Common myeloid progenitor, CD34-positive (primary cell): ENCODE measurements around the gene CAND2.
A peak's percentile ranks its signal among the peaks of the same experiment; 100 is the strongest.

Source experiments
- CTCF ChIA-PET: fragments of 350-600 bp; sonication (Branson Sonifier 250); formaldehyde crosslinking; loops from one replicate; lab custom pipeline; 2021; ENCODE audit warnings: antibody characterized with exemption; lab: Charles Lee
- POLR2A ChIA-PET: fragments of 350-600 bp; sonication (Branson Sonifier 250); formaldehyde crosslinking; loops from one replicate; lab custom pipeline; 2021; ENCODE audit warnings: antibody characterized with exemption; lab: Charles Lee
- DNase-seq, 3 donors: peaks; one replicate each; pipeline versions ENCODE4 v3.0.0 to v3.0.0-alpha.2; 2013
- H3K27ac ChIP-seq, 2 experiments: 1 replicate in 1 of 2; 2 replicates in 1 of 2; pipeline ENCODE4 v1.7.0; 2013; ENCODE audit warnings: inconsistent platforms in 2 of 2, low read length in 2 of 2, mild to moderate bottlenecking in 2 of 2, low read depth in 1 of 2, moderate library complexity in 1 of 2; ENCODE audit not compliant: severe bottlenecking in 2 of 2, insufficient read depth in 1 of 2, poor library complexity in 1 of 2
- H3K27me3 ChIP-seq, 5 experiments: replicated peaks in 2 of 5; 1 replicate in 3 of 5; 2 replicates in 2 of 5; pipeline versions ENCODE4 v1.6.1 to v1.7.0; 2013; ENCODE audit warnings: low read length in 4 of 5, mild to moderate bottlenecking in 2 of 5, moderate library complexity in 2 of 5, inconsistent platforms in 1 of 5; ENCODE audit not compliant: insufficient read depth in 5 of 5, control insufficient read depth in 4 of 5
- H3K36me3 ChIP-seq, 4 experiments: 1 replicate in 2 of 4; 2 replicates in 2 of 4; pipeline versions ENCODE4 v1.6.1 to v1.7.0; 2013; ENCODE audit warnings: low read length in 3 of 4, control low read depth in 1 of 4, mild to moderate bottlenecking in 1 of 4; ENCODE audit not compliant: control insufficient read depth in 4 of 4, insufficient read depth in 4 of 4
- H3K4me1 ChIP-seq, 4 experiments: 1 replicate in 3 of 4; 2 replicates in 1 of 4; pipeline versions ENCODE4 v1.6.1 to v1.7.1; 2013; ENCODE audit warnings: low read length in 3 of 4, mild to moderate bottlenecking in 3 of 4, control low read depth in 1 of 4, inconsistent platforms in 1 of 4, moderate library complexity in 1 of 4; ENCODE audit not compliant: control insufficient read depth in 4 of 4, insufficient read depth in 4 of 4; ENCODE audit errors: control extremely low read depth in 1 of 4
- H3K4me3 ChIP-seq, 7 experiments: 1 replicate in 4 of 7; 2 replicates in 3 of 7; pipeline versions ENCODE4 v1.5.1 to v1.7.0; 2013; ENCODE audit warnings: mild to moderate bottlenecking in 7 of 7, low read length in 6 of 7, moderate library complexity in 6 of 7, inconsistent platforms in 2 of 7, low read depth in 2 of 7, control low read depth in 1 of 7; ENCODE audit not compliant: insufficient read depth in 4 of 7, control insufficient read depth in 1 of 7; ENCODE audit errors: extremely low read depth in 1 of 7
- H3K9me3 ChIP-seq, 5 experiments: 1 replicate in 4 of 5; 2 replicates in 1 of 5; pipeline versions ENCODE4 v1.6.1 to v1.7.1; 2013; ENCODE audit warnings: low read length in 4 of 5, mild to moderate bottlenecking in 2 of 5, inconsistent platforms in 1 of 5, low read depth in 1 of 5, moderate library complexity in 1 of 5; ENCODE audit not compliant: control insufficient read depth in 4 of 5, insufficient read depth in 2 of 5; ENCODE audit errors: control extremely low read depth in 1 of 5
- WGBS: methylation state at CpG from one replicate; pipeline ENCODE4 v1.1.5; 2013; ENCODE audit not compliant: insufficient coverage; 5-methylcytosine and 5-hydroxymethylcytosine counted together

The CAND2 gene

DNA sequence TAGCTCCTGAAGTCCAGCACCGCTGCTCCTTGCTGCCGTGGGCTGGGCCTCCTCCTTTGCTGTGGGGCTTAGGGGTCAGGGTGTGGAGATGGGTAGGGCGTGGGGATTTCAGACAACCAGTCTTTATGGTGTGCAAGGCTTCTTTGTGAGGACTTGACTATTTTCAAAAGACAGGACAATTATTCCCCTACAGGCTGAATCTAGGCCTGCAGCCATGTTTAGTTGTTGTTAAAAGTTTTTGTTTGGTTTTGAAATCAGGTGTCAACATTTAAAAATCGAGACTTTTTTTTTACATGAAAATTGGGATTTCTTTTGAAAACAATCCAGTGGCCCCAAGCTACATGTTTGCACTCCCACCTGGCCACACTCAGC lies 34.3 kb downstream of the CAND2 start:
- 100% methylated on average over 2 of the region's 4 CpGs for WGBS
- no peaks in the 10 kb centered on the region for H3K9me3 ChIP-seq
- H3K36me3 ChIP-seq: peaks cover 8 to 56% (median 45%) of the 10 kb centered on the region in 4 experiments
- ChIA-PET POLR2A (no interaction called here), CTCF (interaction anchor here (1.0 to 4.4 kb wide), 6 partner anchors 10 to 125 kb away, joined by 3 to 12 read pairs (median 4); partner anchors contain the start of genes CAND2 and RPL32)
- no peaks in the 10 kb centered on the region for H3K27me3 ChIP-seq
- H3K4me3 ChIP-seq: no peak overlapping the region
- peak in 1 of 3 donors; percentile 21 for DNase-seq
- H3K27ac ChIP-seq: no peak overlapping the region
- H3K4me1 ChIP-seq: no peaks in the 10 kb centered on the region

DNA sequence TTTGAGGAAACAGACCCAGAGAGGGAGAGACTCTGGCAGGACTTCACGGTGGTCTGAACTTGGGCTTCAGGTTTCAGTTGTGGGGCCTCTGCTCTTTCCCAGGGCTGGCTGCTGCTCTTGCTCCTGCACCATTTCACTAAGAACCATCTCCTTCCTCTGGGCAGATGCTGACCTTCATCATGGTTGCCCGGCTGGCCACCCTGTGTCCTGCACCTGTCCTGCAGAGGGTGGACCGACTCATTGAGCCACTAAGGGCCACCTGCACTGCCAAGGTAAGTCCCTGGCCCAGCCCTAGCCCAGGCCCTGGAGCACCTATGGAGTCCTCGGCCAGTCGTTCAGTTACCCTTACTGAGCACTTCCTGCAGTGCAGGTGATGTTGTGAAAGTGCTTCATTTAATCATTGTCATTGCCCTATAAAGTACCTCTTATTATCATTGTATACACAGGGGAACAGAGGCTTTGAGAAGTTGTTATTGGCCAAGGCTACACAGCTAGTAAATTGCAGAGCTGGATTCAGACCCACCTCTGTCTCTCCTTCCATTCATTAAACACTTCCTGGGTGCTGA lies 34.9 kb downstream of the CAND2 start:
- CTCF ChIA-PET: interaction anchor here (1.0 to 4.4 kb wide), 8 partner anchors 10 to 126 kb away, joined by 3 to 12 read pairs (median 4); partner anchors contain the start of genes CAND2 and RPL32
- peaks cover 13 to 62% (median 51%) of the 10 kb centered on the region in 4 experiments for H3K36me3 ChIP-seq

DNA sequence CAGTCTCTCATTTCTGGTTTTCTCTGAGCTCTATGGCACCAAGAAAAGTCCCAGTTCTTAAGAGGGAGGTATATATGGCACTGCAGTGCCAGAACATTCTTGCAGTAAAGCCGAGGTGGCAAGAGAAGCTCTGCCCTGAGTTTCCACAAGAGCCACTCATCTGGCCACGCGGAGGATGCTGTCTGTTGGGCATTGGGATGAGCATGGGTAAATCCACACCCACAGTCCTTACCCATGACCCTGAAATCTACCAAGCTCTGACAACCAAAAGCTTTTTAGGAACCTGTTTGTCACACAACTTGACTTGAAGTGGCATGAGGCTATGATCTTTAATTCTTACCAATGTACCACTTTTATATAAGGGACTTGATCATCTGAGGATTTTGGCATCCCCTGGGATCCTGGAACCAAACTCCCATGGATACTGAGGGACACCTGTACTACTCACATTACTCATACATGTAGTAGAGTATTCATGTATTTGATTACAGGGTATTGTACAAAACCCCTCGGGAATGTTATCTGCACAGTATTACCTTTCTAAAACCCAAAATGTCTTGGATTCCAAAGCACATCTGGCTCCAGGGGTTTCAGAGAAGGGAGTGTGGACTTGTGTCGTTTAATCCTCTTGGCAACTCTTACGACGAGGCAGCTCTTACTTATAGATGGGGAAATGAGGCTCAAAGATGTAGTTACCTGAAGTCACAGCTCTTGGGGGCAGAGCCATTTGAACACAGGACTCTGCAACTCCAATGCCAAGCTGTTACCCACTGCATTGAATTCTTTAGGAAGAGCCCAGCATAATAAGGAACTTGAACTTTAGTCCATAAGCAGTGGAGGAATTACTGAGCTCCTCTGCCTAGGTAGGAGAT lies 36.1 kb downstream of the CAND2 start:
- Histone ChIP-seq H3K4me3 (no peak overlapping the region), H3K4me1 (no peaks in the 10 kb centered on the region), H3K27me3 (no peaks in the 10 kb centered on the region), H3K27ac (no peak overlapping the region), H3K36me3 (peaks cover 23 to 74% (median 63%) of the 10 kb centered on the region in 4 experiments), H3K9me3 (no peaks in the 10 kb centered on the region)
- ChIA-PET POLR2A (no interaction called here), CTCF (interaction anchor here (1.4 to 4.4 kb wide), 6 partner anchors 9 to 55 kb away, joined by 3 to 12 read pairs (median 6); partner anchors contain the start of genes CAND2 and RPL32)
- WGBS: 100% methylated on average over 3 of the region's 7 CpGs
- DNase-seq: no peak

More for the DNA sequence above, 34.9 kb downstream of the CAND2 start:
- Histone ChIP-seq H3K4me1 (no peaks in the 10 kb centered on the region), H3K27me3 (no peaks in the 10 kb centered on the region), H3K4me3 (no peak overlapping the region), H3K9me3 (no peaks in the 10 kb centered on the region), H3K27ac (no peak overlapping the region)
- DNase-seq: no peak
- WGBS: 98% methylated on average over 3 of the region's 5 CpGs
- POLR2A ChIA-PET: no interaction called here

DNA sequence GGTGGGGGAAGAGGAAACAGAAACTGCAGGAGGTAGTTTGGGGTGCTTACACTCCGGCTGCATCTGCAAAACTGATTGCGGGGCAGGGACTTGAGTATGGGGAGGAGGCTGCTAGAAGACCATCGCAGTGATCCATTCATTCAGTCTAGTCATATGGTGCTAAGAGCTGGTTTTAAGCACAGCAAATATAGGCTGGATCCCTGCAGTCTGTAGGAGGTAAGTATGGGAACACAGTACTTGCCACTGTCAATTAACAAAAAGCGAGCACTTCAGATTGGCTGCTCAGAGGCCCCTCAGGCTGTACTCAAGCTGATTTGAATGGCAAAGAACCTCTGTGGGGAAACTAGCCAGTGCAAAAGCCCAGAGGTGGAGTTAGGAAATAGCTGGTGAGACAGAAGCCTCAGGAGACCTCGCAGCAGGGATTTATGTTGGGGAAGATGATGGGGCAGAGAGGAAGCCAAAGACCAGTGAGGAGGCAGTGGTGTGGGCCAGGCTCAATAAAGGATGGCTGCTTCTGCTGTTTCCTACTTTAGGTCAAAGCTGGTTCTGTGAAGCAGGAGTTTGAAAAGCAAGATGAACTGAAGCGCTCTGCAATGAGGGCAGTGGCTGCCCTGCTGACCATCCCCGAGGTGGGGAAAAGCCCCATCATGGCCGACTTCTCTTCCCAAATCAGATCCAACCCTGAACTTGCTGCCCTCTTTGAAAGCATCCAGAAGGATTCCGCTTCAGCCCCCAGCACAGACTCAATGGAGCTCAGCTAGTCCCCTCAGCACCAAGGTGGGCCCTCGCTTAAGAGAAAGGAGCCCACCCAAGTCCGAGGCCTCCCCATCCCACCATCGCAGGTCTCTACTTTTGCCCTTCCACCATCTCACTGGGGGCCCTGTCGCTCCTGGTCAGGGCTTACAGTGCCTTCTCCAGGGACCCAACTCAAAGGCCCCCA lies 37.0 kb downstream of the CAND2 start:
- DNase-seq: no peak
- WGBS: 91% methylated on average over 11 of the region's 13 CpGs
- no peak overlapping the region for H3K27ac ChIP-seq
- no peaks in the 10 kb centered on the region for H3K27me3 ChIP-seq
- CTCF ChIA-PET: interaction anchor here (1.4 to 4.4 kb wide), 4 partner anchors 8 to 54 kb away, joined by 4 to 12 read pairs (median 6); partner anchors contain the start of genes CAND2 and RPL32
- no peaks in the 10 kb centered on the region for H3K9me3 ChIP-seq
- no peak overlapping the region for H3K4me3 ChIP-seq
- POLR2A ChIA-PET: no interaction called here
- H3K36me3 ChIP-seq: peaks cover 28 to 83% (median 72%) of the 10 kb centered on the region in 4 experiments
- H3K4me1 ChIP-seq: peaks cover 0 to 8% (median 4%) of the 10 kb centered on the region in 4 experiments

DNA sequence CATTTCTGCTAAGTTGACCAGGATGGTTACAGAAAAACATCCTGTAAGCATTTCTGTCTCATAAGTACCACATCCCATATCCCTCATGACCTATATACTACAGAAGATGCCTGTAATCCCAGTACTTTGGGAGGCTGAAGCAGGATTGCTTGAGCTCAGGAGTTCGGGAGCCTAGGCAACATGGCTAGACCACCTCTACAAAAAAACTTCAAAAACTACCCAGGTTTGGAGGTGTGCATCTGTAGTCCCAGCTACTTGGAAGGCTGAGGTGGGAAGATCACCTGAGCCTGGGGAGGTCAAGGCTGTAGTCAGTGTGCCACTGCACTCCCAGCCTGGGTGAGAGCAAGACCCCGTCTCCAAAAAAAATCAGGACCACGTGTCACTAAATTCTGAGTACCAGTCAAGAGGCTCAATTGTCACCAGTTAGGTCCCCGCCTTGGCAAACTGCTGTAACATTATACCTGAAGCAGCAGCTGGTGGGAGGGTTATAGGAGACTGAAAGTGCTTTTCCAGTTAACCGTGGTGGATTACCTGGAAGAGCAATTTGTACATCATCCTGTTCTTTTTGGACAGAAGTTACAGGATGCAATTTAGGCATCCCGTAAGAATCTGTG lies 38.7 kb downstream of the CAND2 start:
- CTCF ChIA-PET: interaction anchor here (0.8 kb wide), 1 partner anchor 8 kb away, joined by 3 read pairs; no protein-coding TSS in a partner anchor
- H3K36me3 ChIP-seq: peaks cover 28 to 96% (median 86%) of the 10 kb centered on the region in 4 experiments
- no peaks in the 10 kb centered on the region for H3K27me3 ChIP-seq
- no peak overlapping the region for H3K4me3 ChIP-seq
- POLR2A ChIA-PET: no interaction called here
- 85% methylated on average over 5 of the region's 6 CpGs for WGBS
- no peak overlapping the region for H3K27ac ChIP-seq
- H3K9me3 ChIP-seq: no peaks in the 10 kb centered on the region
- peaks cover 0 to 25% (median 18%) of the 10 kb centered on the region in 4 experiments for H3K4me1 ChIP-seq
- DNase-seq: no peak

DNA sequence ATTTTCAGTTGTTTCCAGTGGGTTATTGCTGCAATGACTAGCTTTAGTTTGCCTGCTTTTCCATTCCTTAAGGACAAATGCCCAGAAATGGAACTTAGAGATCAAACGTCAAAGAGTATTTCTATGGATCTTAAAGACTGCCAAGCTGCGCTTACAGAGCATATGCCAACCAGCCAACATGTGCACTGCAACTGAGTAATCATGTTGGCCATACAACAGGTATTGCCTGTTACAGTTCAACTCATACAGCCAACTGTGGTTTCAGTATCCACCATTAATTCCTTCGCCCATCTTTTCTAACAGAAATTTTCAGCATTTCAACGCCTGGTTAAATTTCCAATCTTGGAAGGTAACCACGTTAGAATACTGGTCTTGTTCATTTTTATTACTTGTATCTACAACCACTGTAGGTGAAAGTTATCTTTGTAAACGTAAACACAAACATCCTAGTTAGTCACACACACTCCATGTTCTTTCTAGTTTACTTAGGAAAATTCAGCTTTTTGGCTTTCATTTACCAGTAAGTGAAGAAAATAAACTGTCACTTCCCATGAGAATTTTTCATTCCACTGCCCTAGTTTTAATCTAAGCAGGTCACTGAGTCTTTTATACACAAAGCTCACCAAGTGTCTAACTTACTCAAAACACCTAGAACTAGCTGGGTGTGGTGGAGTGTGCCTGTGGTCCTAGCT lies 41.0 kb downstream of the CAND2 start:
- peaks cover 4 to 31% (median 24%) of the 10 kb centered on the region in 4 experiments for H3K4me1 ChIP-seq
- peak overlapping the region in 1 of 7 experiments; percentile 45 for H3K4me3 ChIP-seq
- ChIA-PET POLR2A (interaction anchor here (0.7 kb wide), 1 partner anchor 14 kb away, joined by 4 read pairs; no protein-coding TSS in a partner anchor), CTCF (interaction anchor here (1.0 kb wide), 1 partner anchor 27 kb away, joined by 3 read pairs; no protein-coding TSS in a partner anchor)
- no peaks in the 10 kb centered on the region for H3K9me3 ChIP-seq
- 98% methylated on average over 6 of the region's 6 CpGs for WGBS
- no peak for DNase-seq
- peak overlapping the region in 1 of 2 experiments; percentile 27 for H3K27ac ChIP-seq
- H3K27me3 ChIP-seq: no peaks in the 10 kb centered on the region
- peaks cover 24 to 77% (median 72%) of the 10 kb centered on the region in 4 experiments for H3K36me3 ChIP-seq
